GM18519 (cell line): ENCODE results near the gene TIAM1.

ENCODE experiments used
- ATAC-seq: cut with Tn5 transposase; IDR thresholded peaks from one replicate; pipeline ENCODE4 v1.9.1; 2021; ENCODE audit warnings: mild to moderate bottlenecking, moderate library complexity; ENCODE audit not compliant: unreplicated experiment, low FRiP score

The TIAM1 gene

GRCh38 chr21:31289702-31290101, 54.4 kb downstream of the TIAM1 start:
- no peak for ATAC-seq

- no peak for ATAC-seq
These were observed 55.9 kb downstream of the TIAM1 start for GRCh38 chr21:31288191-31288590.

DNA sequence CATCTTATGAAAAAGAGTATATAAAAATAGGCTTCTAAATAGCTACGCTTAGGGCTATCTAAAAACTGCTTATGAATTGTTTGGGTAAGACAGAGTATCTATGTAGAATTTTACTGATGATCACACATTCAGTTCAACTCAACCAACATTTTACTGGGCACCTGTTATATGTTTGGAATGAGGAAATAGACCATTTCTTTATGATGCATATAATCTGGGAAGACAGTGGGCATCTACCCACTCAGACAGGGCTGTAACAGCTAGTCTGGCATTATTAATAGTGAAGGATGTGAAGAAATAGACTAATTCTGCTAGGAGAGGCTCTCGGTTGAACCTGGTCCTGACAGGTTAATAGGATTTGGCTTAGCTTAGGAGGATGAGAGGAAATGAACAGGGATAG, 56.9 kb downstream of the TIAM1 start:
- no peak for ATAC-seq

DNA sequence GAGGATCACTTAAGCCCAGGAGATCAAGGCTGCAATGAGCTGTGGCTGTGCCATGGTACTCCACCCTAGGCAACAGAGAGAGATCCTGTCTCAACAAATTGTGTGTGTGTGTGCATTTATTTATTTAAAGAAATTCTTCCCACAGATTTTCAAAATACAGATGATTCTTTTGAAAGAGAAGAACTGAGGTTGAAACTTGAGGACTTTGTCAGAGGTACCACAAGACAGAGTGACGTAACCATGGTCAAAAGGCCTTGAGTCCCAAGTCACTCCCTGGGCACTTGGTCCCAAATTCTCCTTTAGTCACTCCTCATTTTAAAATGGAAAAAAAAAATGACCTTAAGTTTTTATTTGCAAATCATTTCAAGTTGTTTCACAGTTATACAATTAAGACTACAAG, 57.4 kb downstream of the TIAM1 start:
- no peak for ATAC-seq

DNA sequence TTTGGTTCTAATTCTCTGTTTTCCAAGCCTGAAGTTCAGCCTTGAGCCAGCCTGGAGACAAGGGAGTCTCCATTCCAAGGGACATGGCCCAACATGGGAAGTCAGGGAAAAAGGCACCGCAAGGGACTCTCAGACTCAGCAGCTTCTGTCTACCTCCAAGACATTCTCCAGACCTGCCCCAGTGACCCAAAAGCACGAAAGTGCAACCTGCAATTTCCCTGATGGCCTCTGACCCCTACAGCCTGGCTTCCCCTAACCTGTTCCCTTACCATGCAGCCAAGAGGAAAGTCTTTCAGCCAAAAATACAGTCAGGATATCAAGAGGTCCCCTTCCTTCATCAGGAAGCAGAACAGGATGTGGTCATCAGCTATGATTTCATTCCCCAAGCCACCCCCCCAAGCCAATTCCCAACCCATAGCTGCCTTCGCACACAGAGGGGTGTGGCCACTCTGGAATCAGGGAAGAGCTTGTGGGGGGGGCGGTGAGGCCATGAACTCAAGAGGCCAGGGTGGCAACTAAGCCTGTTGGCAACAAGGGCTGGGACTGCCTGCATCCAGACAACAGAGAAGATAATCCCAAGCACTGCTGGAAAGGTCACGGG, 59.2 kb downstream of the TIAM1 start:
- ATAC-seq: no peak

DNA sequence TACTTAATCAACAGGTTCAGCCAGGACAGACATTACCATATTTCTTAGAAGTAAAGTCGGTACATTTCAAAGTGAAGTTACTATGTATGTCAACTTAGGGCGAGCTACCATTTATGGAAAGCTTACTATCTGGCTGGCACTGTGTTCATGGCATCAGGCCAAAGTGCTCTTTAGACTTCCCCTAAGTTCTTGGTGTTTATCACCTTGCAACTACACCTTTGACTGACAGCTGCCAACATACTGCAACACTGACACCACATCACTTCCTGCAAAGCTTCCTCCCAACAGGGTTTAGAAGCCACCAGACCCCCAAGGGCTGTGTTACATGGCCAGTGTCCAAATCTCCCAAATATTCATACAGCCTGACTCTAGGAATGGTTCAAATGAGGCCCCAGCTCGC, 61.0 kb downstream of the TIAM1 start:
- ATAC-seq: no peak

DNA sequence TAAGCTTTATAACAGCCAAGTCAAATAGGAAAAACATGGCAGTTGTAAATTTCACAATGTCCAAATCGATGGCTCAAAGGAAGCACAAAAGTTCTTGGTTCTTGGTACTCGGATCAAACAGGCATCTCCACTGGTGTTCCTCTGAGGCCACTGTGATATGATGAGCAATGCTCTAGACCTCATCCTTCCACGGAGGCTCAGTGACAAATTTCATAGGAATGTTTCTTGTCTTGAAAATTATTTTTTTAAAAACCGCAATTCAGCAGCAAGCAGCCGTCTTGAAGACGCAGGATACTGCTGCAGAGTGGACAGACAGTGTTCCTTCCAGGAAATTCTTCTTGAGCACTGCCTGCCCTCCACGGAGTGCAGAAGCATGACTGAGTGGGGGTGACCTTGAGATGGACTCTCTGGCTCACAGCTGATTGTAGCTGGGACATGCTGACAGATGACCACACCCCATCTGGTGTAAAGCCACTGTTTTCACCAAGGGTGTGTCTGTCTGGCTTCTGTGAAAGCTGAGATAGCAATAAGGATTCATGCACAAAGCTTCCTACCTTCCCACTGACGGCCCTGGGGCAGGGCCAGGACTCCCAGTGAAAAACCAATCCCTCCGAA, 61.9 kb downstream of the TIAM1 start:
- no peak for ATAC-seq

DNA sequence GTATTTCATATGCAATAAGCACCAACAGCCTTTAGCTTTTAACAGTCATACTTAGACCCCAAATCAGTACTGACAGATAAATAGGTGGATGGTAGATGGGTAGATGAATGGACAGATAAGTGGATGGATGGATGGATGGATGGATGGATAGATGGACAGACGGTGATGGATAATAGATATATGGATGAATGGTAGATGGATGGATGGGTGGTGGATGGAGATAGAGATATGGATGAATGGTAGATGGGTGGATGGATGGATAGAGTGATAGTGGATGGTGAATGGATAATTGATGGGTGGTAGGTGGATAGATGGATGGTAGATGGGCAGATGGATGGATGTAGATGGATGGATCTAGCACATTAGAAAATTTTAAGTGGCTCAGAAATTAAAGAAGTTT, 62.5 kb downstream of the TIAM1 start:
- no peak for ATAC-seq

- ATAC-seq: no peak
These were observed 64.1 kb downstream of the TIAM1 start for GRCh38 chr21:31279986-31280385.

- no peak for ATAC-seq
These were observed 64.8 kb downstream of the TIAM1 start for GRCh38 chr21:31279214-31279613.

GRCh38 chr21:31278511-31279130, 65.4 kb downstream of the TIAM1 start:
- no peak for ATAC-seq

DNA sequence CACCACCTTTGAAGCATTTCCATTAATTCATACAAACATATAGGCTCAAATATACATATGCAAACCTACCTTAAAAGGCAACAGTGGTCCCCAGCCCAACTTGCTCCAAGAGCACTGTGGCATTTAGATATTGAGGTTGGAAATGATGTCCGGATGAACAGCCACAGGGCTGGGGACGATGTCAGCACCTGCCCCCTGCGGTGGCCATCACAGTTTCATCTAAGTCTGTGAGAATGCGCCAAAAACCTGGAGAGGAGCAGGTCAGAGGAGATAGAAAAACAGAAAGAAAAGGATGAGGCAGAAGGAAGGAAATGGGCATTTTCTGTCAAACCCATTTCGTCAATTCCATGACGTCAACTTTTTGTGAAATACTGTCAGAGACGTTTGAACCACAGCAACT, 67.4 kb downstream of the TIAM1 start:
- no peak for ATAC-seq

- no peak for ATAC-seq
These were observed 68.2 kb downstream of the TIAM1 start for GRCh38 chr21:31275901-31276300.

- ATAC-seq: no peak
These were observed 70.8 kb downstream of the TIAM1 start for GRCh38 chr21:31273278-31273677.

DNA sequence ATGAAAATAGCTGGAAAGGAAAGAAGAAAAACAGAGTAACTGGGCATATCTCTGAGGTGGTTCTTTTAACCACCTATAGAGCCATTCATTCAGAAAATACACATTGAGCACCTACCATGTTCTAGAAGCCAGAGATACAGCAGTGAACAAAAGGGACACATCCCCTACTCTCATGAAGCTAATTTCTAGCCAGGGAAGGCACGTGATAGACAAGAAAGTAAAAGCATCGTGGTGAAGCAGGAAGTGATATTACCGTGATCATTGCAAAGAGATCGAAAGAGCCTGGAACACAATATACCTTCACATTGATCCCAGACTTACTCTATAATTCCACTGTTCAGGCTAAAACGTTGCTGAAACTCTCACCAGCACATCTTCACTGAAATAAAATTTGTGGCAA, 76.0 kb downstream of the TIAM1 start:
- ATAC-seq: no peak

GRCh38 chr21:31267644-31268043, 76.4 kb downstream of the TIAM1 start:
- no peak for ATAC-seq

- no peak for ATAC-seq
These were observed 77.8 kb downstream of the TIAM1 start for GRCh38 chr21:31266241-31266640.

GRCh38 chr21:31265366-31266013, 78.6 kb downstream of the TIAM1 start:
- ATAC-seq: no peak

- no peak for ATAC-seq
These were observed 79.5 kb downstream of the TIAM1 start for GRCh38 chr21:31264574-31264973.

GRCh38 chr21:31262728-31263127, 81.3 kb downstream of the TIAM1 start:
- no peak for ATAC-seq

DNA sequence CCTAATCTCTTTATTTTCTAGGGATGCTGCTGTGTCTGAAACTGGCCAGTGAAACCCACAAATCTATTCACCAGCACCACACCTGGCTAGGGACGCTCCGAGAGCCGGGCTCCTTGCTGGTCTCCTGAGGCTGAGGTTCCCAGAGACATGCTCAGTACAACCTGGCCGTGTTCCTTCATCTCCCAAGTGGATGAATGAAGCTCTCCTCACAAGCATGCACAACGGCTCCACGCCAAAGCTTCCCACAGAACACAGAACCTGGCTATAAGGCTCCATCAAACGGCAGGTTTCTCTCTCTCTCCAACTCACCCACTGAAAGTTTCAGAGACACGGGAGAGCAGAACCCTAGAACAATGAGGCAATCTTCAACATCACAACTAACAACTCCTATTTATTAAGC, 82.3 kb downstream of the TIAM1 start:
- no peak for ATAC-seq

DNA sequence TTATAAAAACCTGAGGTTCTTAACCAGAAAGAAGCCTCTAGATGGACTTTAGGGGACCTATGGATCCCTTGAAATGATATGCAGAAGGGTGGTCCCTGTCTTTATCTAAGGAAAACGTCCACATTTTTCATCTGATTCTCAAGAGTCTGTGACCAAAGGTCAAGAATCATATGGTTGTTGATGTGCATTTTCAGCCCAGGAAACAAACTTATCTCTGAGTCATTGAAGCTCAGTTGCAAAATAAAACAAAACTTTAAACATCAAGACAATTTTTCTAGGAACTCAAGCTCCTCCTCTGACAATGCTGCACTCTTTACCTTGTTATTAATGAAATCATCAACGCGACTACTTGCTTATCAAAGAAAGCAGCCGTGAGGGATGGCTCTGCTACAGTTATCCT, 83.3 kb downstream of the TIAM1 start:
- ATAC-seq: no peak
